ENCODE data around the gene SDK1.

- TF ChIP-seq SREBF2 (IDR thresholded peaks at IDR 0.05; ENCODE audit: low read length) (no peak), SIN3A (IDR thresholded peaks at IDR 0.05; ENCODE audit: low read depth, low read length) (no peak), TAF1 (IDR thresholded peaks at IDR 0.05; ENCODE audit: borderline replicate concordance, low read depth, low read length) (no peak), POLR2A (IDR thresholded peaks at IDR 0.05; ENCODE audit: low read depth, low read length) (no peak), HSF1 (IDR thresholded peaks at IDR 0.05; ENCODE audit: low read depth, low read length) (no peak), IRF4 (IDR thresholded peaks at IDR 0.05; ENCODE audit: low read depth, low read length) (no peak), FOXM1 (IDR thresholded peaks at IDR 0.05; ENCODE audit: low read depth, low read length) (no peak), PRDM15 (CRISPR knock-in tag; IDR thresholded peaks at IDR 0.05) (no peak)
Measured at GRCh38 chr7:4186513-4186780, 885.4 kb downstream of the SDK1 start.

Data from GM12878 (cell line).